Lower leg skin (tissue), 3 donors: ENCODE measurements around the gene APOL3.

ENCODE experiments used
- CTCF ChIP-seq, 3 donors: fragments of 450-650 bp; IDR thresholded peaks; one replicate each; pipeline ENCODE4 v1.5.1; 2016; ENCODE audit warnings: antibody characterized with exemption in 3 of 3, mild to moderate bottlenecking in 3 of 3, moderate library complexity in 2 of 3
- POLR2A ChIP-seq, 2 donors: fragments of 450-650 bp; IDR thresholded peaks; one replicate each; pipeline ENCODE4 v1.6.1; 2016 to 2017; ENCODE audit warnings: antibody characterized with exemption in 2 of 2, mild to moderate bottlenecking in 1 of 2, moderate library complexity in 1 of 2

GRCh38 chr22:36175892-36176291 is 15.3 kb upstream of the APOL3 start:
- no peak for TF ChIP-seq CTCF (IDR thresholded peaks at IDR 0.05)
- no peak for TF ChIP-seq POLR2A (IDR thresholded peaks at IDR 0.05)
